ENCODE measurements around the gene RNF38.

The RNF38 gene

DNA sequence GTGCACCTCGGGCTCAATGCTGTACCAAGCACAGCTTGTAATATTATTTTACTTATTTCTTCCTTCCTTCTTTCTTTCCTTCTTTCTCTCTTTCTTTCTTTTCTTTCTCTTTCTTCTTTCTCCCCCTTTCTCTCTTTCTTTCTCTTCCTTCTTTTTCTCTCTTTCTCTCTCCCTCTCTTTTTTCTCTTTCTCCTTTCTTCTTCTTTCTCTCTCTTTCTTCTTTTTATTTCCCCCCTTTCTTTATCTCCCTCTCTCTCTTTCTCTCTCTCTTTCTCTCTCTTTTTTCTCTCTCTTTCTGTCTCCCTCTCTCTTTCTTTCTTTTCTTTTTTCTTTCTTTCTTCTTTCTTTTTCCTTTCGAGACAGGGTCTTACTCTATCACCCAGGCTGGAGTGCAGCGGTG is 109.1 kb downstream of the RNF38 start:
- no peak for DNase-seq

GRCh38 chr9:36289836-36290435 is 110.1 kb downstream of the RNF38 start:
- no peak for DNase-seq

GRCh38 chr9:36288070-36288469 is 112.0 kb downstream of the RNF38 start:
- no peak for DNase-seq

Data from NCI-H1105 (cell line).